ENCODE data around the gene FLAD1.

Gene FLAD1

GRCh38 chr1:155022927-155023236, 39.7 kb downstream of the FLAD1 start:
- H3K27ac ChIP-seq (ENCODE audit: low read depth, low read length): no peak overlapping the region
- H2BK5ac ChIP-seq (ENCODE audit: low read length): no peak overlapping the region
- no CpG with 5 or more reads among the region's 4 CpGs for WGBS (ENCODE audit: extremely low coverage, insufficient coverage, low lambda C conversion rate)
- no peaks in the 10 kb centered on the region for H3K27me3 ChIP-seq (ENCODE audit: insufficient read depth, low read length, poor library complexity)
- H3K9ac ChIP-seq (ENCODE audit: low read length): no peak overlapping the region
- H2AK5ac ChIP-seq (ENCODE audit: low read length): no peak overlapping the region
- no peak overlapping the region for H4K5ac ChIP-seq (ENCODE audit: low read length)
- no peak overlapping the region for H2BK120ac ChIP-seq (ENCODE audit: low read depth, low read length)
- H3K56ac ChIP-seq (ENCODE audit: low read length): no peak overlapping the region
- H3K36me3 ChIP-seq (ENCODE audit: control insufficient read depth, insufficient read depth, low read length): no peaks in the 10 kb centered on the region
- H3K23ac ChIP-seq (ENCODE audit: low read length): no peak overlapping the region
- H3K4me3 ChIP-seq (ENCODE audit: low read length): no peak overlapping the region
- no peak overlapping the region for H2BK15ac ChIP-seq (replicated peaks; ENCODE audit: low read depth)
- H3K18ac ChIP-seq (ENCODE audit: low read length): no peak overlapping the region
- no peaks in the 10 kb centered on the region for H3K79me1 ChIP-seq (ENCODE audit: low read length)
- no peak for DNase-seq
- no peaks in the 10 kb centered on the region for H3K79me2 ChIP-seq (ENCODE audit: control insufficient read depth, insufficient read depth, low read length)
- no peak overlapping the region for H3K4ac ChIP-seq (ENCODE audit: low read depth, low read length)
- H3K4me1 ChIP-seq (ENCODE audit: control insufficient read depth, low read depth, low read length): no peaks in the 10 kb centered on the region
- no peak overlapping the region for H4K8ac ChIP-seq (ENCODE audit: low read depth, low read length)
- no peak overlapping the region for H3K4me2 ChIP-seq (ENCODE audit: low read length)

- no peak for DNase-seq
- H4K5ac ChIP-seq (ENCODE audit: low read length): no peak overlapping the region
- no peaks in the 10 kb centered on the region for H3K79me2 ChIP-seq (ENCODE audit: control insufficient read depth, insufficient read depth, low read length)
- H3K4me3 ChIP-seq (ENCODE audit: low read length): no peak overlapping the region
- H2BK5ac ChIP-seq (ENCODE audit: low read length): no peak overlapping the region
- H3K23ac ChIP-seq (ENCODE audit: low read length): no peak overlapping the region
- no peaks in the 10 kb centered on the region for H3K4me1 ChIP-seq (ENCODE audit: control insufficient read depth, low read depth, low read length)
- WGBS (ENCODE audit: extremely low coverage, insufficient coverage, low lambda C conversion rate): no CpG with 5 or more reads among the region's 5 CpGs
- H3K27me3 ChIP-seq (ENCODE audit: insufficient read depth, low read length, poor library complexity): no peaks in the 10 kb centered on the region
- no peak overlapping the region for H3K4me2 ChIP-seq (ENCODE audit: low read length)
- H2BK15ac ChIP-seq (replicated peaks; ENCODE audit: low read depth): no peak overlapping the region
- H3K36me3 ChIP-seq (ENCODE audit: control insufficient read depth, insufficient read depth, low read length): no peaks in the 10 kb centered on the region
- H3K4ac ChIP-seq (ENCODE audit: low read depth, low read length): no peak overlapping the region
- no peak overlapping the region for H3K27ac ChIP-seq (ENCODE audit: low read depth, low read length)
- no peak overlapping the region for H2BK120ac ChIP-seq (ENCODE audit: low read depth, low read length)
- no peak overlapping the region for H3K56ac ChIP-seq (ENCODE audit: low read length)
- H2AK5ac ChIP-seq (ENCODE audit: low read length): no peak overlapping the region
- H4K8ac ChIP-seq (ENCODE audit: low read depth, low read length): no peak overlapping the region
- H3K79me1 ChIP-seq (ENCODE audit: low read length): no peaks in the 10 kb centered on the region
- no peak overlapping the region for H3K9ac ChIP-seq (ENCODE audit: low read length)
- H3K18ac ChIP-seq (ENCODE audit: low read length): no peak overlapping the region
Measured at GRCh38 chr1:155023627-155024026, 40.5 kb downstream of the FLAD1 start.

- Histone ChIP-seq H3K4me1 (ENCODE audit: control insufficient read depth, low read depth, low read length) (no peaks in the 10 kb centered on the region), H3K27me3 (ENCODE audit: insufficient read depth, low read length, poor library complexity) (no peaks in the 10 kb centered on the region), H2AK5ac (ENCODE audit: low read length) (no peak overlapping the region), H4K8ac (ENCODE audit: low read depth, low read length) (no peak overlapping the region), H2BK15ac (replicated peaks; ENCODE audit: low read depth) (no peak overlapping the region), H3K4me3 (ENCODE audit: low read length) (no peak overlapping the region), H3K4ac (ENCODE audit: low read depth, low read length) (no peak overlapping the region), H2BK5ac (ENCODE audit: low read length) (no peak overlapping the region), H2BK120ac (ENCODE audit: low read depth, low read length) (no peak overlapping the region), H3K79me2 (ENCODE audit: control insufficient read depth, insufficient read depth, low read length) (no peaks in the 10 kb centered on the region), H3K18ac (ENCODE audit: low read length) (no peak overlapping the region), H3K79me1 (ENCODE audit: low read length) (no peaks in the 10 kb centered on the region), H3K9ac (ENCODE audit: low read length) (no peak overlapping the region), H3K56ac (ENCODE audit: low read length) (no peak overlapping the region), H3K23ac (ENCODE audit: low read length) (no peak overlapping the region), H3K36me3 (ENCODE audit: control insufficient read depth, insufficient read depth, low read length) (no peaks in the 10 kb centered on the region), H3K27ac (ENCODE audit: low read depth, low read length) (no peak overlapping the region), H4K5ac (ENCODE audit: low read length) (no peak overlapping the region), H3K4me2 (ENCODE audit: low read length) (no peak overlapping the region)
- no peak for DNase-seq
- WGBS (ENCODE audit: extremely low coverage, insufficient coverage, low lambda C conversion rate): no CpG with 5 or more reads among the region's 9 CpGs
Measured at GRCh38 chr1:155024315-155024714, 41.2 kb downstream of the FLAD1 start.

GRCh38 chr1:155026154-155026553, 43.0 kb downstream of the FLAD1 start:
- Histone ChIP-seq H3K4me2 (ENCODE audit: low read length) (no peak overlapping the region), H2BK120ac (ENCODE audit: low read depth, low read length) (no peak overlapping the region), H3K36me3 (ENCODE audit: control insufficient read depth, insufficient read depth, low read length) (no peaks in the 10 kb centered on the region), H3K27me3 (ENCODE audit: insufficient read depth, low read length, poor library complexity) (no peaks in the 10 kb centered on the region), H3K18ac (ENCODE audit: low read length) (no peak overlapping the region), H3K23ac (ENCODE audit: low read length) (no peak overlapping the region), H3K27ac (ENCODE audit: low read depth, low read length) (no peak overlapping the region), H3K4me1 (ENCODE audit: control insufficient read depth, low read depth, low read length) (no peaks in the 10 kb centered on the region), H4K5ac (ENCODE audit: low read length) (no peak overlapping the region), H3K79me1 (ENCODE audit: low read length) (no peaks in the 10 kb centered on the region), H2BK15ac (replicated peaks; ENCODE audit: low read depth) (no peak overlapping the region), H3K79me2 (ENCODE audit: control insufficient read depth, insufficient read depth, low read length) (no peaks in the 10 kb centered on the region), H3K4ac (ENCODE audit: low read depth, low read length) (no peak overlapping the region), H3K4me3 (ENCODE audit: low read length) (no peak overlapping the region), H2AK5ac (ENCODE audit: low read length) (no peak overlapping the region), H4K8ac (ENCODE audit: low read depth, low read length) (no peak overlapping the region), H3K56ac (ENCODE audit: low read length) (no peak overlapping the region), H2BK5ac (ENCODE audit: low read length) (no peak overlapping the region), H3K9ac (ENCODE audit: low read length) (no peak overlapping the region)
- WGBS (ENCODE audit: extremely low coverage, insufficient coverage, low lambda C conversion rate): no CpG with 5 or more reads among the region's 9 CpGs
- no peak for DNase-seq

GRCh38 chr1:155026588-155026987, 43.4 kb downstream of the FLAD1 start:
- DNase-seq: no peak
- no CpG with 5 or more reads among the region's 6 CpGs for WGBS (ENCODE audit: extremely low coverage, insufficient coverage, low lambda C conversion rate)
- H3K23ac ChIP-seq (ENCODE audit: low read length): no peak overlapping the region
- no peak overlapping the region for H3K18ac ChIP-seq (ENCODE audit: low read length)
- no peaks in the 10 kb centered on the region for H3K4me1 ChIP-seq (ENCODE audit: control insufficient read depth, low read depth, low read length)
- H2BK120ac ChIP-seq (ENCODE audit: low read depth, low read length): no peak overlapping the region
- H3K4me3 ChIP-seq (ENCODE audit: low read length): no peak overlapping the region
- H2BK5ac ChIP-seq (ENCODE audit: low read length): no peak overlapping the region
- no peak overlapping the region for H3K9ac ChIP-seq (ENCODE audit: low read length)
- H3K4ac ChIP-seq (ENCODE audit: low read depth, low read length): no peak overlapping the region
- no peaks in the 10 kb centered on the region for H3K79me1 ChIP-seq (ENCODE audit: low read length)
- H3K56ac ChIP-seq (ENCODE audit: low read length): no peak overlapping the region
- no peaks in the 10 kb centered on the region for H3K79me2 ChIP-seq (ENCODE audit: control insufficient read depth, insufficient read depth, low read length)
- H4K8ac ChIP-seq (ENCODE audit: low read depth, low read length): no peak overlapping the region
- H4K5ac ChIP-seq (ENCODE audit: low read length): no peak overlapping the region
- H3K27me3 ChIP-seq (ENCODE audit: insufficient read depth, low read length, poor library complexity): no peaks in the 10 kb centered on the region
- H3K4me2 ChIP-seq (ENCODE audit: low read length): no peak overlapping the region
- H3K36me3 ChIP-seq (ENCODE audit: control insufficient read depth, insufficient read depth, low read length): no peaks in the 10 kb centered on the region
- H3K27ac ChIP-seq (ENCODE audit: low read depth, low read length): no peak overlapping the region
- H2AK5ac ChIP-seq (ENCODE audit: low read length): no peak overlapping the region
- H2BK15ac ChIP-seq (replicated peaks; ENCODE audit: low read depth): no peak overlapping the region

- no peak overlapping the region for H2BK120ac ChIP-seq (ENCODE audit: low read depth, low read length)
- no peaks in the 10 kb centered on the region for H3K27me3 ChIP-seq (ENCODE audit: insufficient read depth, low read length, poor library complexity)
- H3K18ac ChIP-seq (ENCODE audit: low read length): no peak overlapping the region
- H3K56ac ChIP-seq (ENCODE audit: low read length): no peak overlapping the region
- no peak overlapping the region for H2AK5ac ChIP-seq (ENCODE audit: low read length)
- H4K5ac ChIP-seq (ENCODE audit: low read length): no peak overlapping the region
- H3K27ac ChIP-seq (ENCODE audit: low read depth, low read length): no peak overlapping the region
- H3K36me3 ChIP-seq (ENCODE audit: control insufficient read depth, insufficient read depth, low read length): no peaks in the 10 kb centered on the region
- no peak overlapping the region for H3K4me3 ChIP-seq (ENCODE audit: low read length)
- H2BK5ac ChIP-seq (ENCODE audit: low read length): no peak overlapping the region
- no peak overlapping the region for H2BK15ac ChIP-seq (replicated peaks; ENCODE audit: low read depth)
- no peak overlapping the region for H3K4me2 ChIP-seq (ENCODE audit: low read length)
- H3K79me1 ChIP-seq (ENCODE audit: low read length): no peaks in the 10 kb centered on the region
- no peak overlapping the region for H3K4ac ChIP-seq (ENCODE audit: low read depth, low read length)
- no peaks in the 10 kb centered on the region for H3K79me2 ChIP-seq (ENCODE audit: control insufficient read depth, insufficient read depth, low read length)
- H3K23ac ChIP-seq (ENCODE audit: low read length): no peak overlapping the region
- H3K9ac ChIP-seq (ENCODE audit: low read length): no peak overlapping the region
- no peaks in the 10 kb centered on the region for H3K4me1 ChIP-seq (ENCODE audit: control insufficient read depth, low read depth, low read length)
- no peak overlapping the region for H4K8ac ChIP-seq (ENCODE audit: low read depth, low read length)
- DNase-seq: no peak
- WGBS (ENCODE audit: extremely low coverage, insufficient coverage, low lambda C conversion rate): no CpG with 5 or more reads among the region's 16 CpGs
Measured at GRCh38 chr1:155029513-155030242, 46.5 kb downstream of the FLAD1 start.
